Measurements from ENCODE around the gene GCLC. TPM values are rescaled to one million over a fixed set of nuclear protein-coding genes. Genes with fewer than 3 reads are reported as not detected.
A peak's percentile ranks its signal among the peaks of the same experiment; 100 is the strongest.
"Not testable (repeated sequence)": the region's sequence is repeated elsewhere in the genome, so short reads cannot be mapped to it uniquely, and the experiment has no call there.

The GCLC gene
- total RNA-seq, 1 experiment from 2014 or later, result 33.5 TPM

GRCh38 chr6:53579338-53579737, 34.4 kb upstream of the GCLC start:
- Histone ChIP-seq H3K27me3 (replicated peaks; ENCODE audit: insufficient read depth, low read depth, low read length, poor library complexity) (no peaks in the 10 kb centered on the region), H3K27ac (ENCODE audit: low read depth, low read length, poor library complexity, severe bottlenecking) (no peak overlapping the region), H3K4me1 (ENCODE audit: insufficient read depth, low read length, poor library complexity, severe bottlenecking) (peaks cover 3% of the 10 kb centered on the region), H3K9me3 (ENCODE audit: low read depth, low read length, poor library complexity, severe bottlenecking) (no peaks in the 10 kb centered on the region), H3K4me3 (ENCODE audit: low read depth, low read length, poor library complexity, severe bottlenecking) (no peak overlapping the region), H3K36me3 (ENCODE audit: insufficient read depth, low read length, poor library complexity, severe bottlenecking) (no peaks in the 10 kb centered on the region)
- intact Hi-C loops (cut with micrococcal nuclease; ENCODE audit: unreplicated experiment), result no loop called here
- ChIA-PET POLR2A (ENCODE audit: low non-redundant PET) (no interaction called here), CTCF (no interaction called here)
- BruUV-seq (replicated peaks), result no TSS peak
- TF ChIP-seq CTCF (conservative IDR thresholded peaks at IDR 0.05; ENCODE audit: low read depth, low read length) (no peak), EZH2 (IDR thresholded peaks at IDR 0.05; ENCODE audit: borderline replicate concordance, low read depth, low read length, poor library complexity, severe bottlenecking) (no peak)
- no peak for DNase-seq (ENCODE audit: low spot score)

- Histone ChIP-seq H3K36me3 (ENCODE audit: insufficient read depth, low read length, poor library complexity, severe bottlenecking) (no peaks in the 10 kb centered on the region), H3K4me1 (ENCODE audit: insufficient read depth, low read length, poor library complexity, severe bottlenecking) (peaks cover 3% of the 10 kb centered on the region), H3K27me3 (replicated peaks; ENCODE audit: insufficient read depth, low read depth, low read length, poor library complexity) (no peaks in the 10 kb centered on the region), H3K9me3 (ENCODE audit: low read depth, low read length, poor library complexity, severe bottlenecking) (no peaks in the 10 kb centered on the region), H3K4me3 (ENCODE audit: low read depth, low read length, poor library complexity, severe bottlenecking) (no peak overlapping the region), H3K27ac (ENCODE audit: low read depth, low read length, poor library complexity, severe bottlenecking) (no peak overlapping the region)
- no peak for DNase-seq (ENCODE audit: low spot score)
- ChIA-PET CTCF (no interaction called here), POLR2A (ENCODE audit: low non-redundant PET) (no interaction called here)
- TF ChIP-seq CTCF (conservative IDR thresholded peaks at IDR 0.05; ENCODE audit: low read depth, low read length), result no peak
- no peak for TF ChIP-seq EZH2 (IDR thresholded peaks at IDR 0.05; ENCODE audit: borderline replicate concordance, low read depth, low read length, poor library complexity, severe bottlenecking)
- BruUV-seq (replicated peaks), result no TSS peak
- intact Hi-C loops (cut with micrococcal nuclease; ENCODE audit: unreplicated experiment), result no loop called here
Measured at GRCh38 chr6:53578371-53578770, 33.5 kb upstream of the GCLC start.

GRCh38 chr6:53573299-53573698, 28.4 kb upstream of the GCLC start:
- Histone ChIP-seq H3K27ac (ENCODE audit: low read depth, low read length, poor library complexity, severe bottlenecking) (no peak overlapping the region), H3K4me3 (ENCODE audit: low read depth, low read length, poor library complexity, severe bottlenecking) (no peak overlapping the region), H3K4me1 (ENCODE audit: insufficient read depth, low read length, poor library complexity, severe bottlenecking) (no peaks in the 10 kb centered on the region), H3K36me3 (ENCODE audit: insufficient read depth, low read length, poor library complexity, severe bottlenecking) (no peaks in the 10 kb centered on the region), H3K27me3 (replicated peaks; ENCODE audit: insufficient read depth, low read depth, low read length, poor library complexity) (no peaks in the 10 kb centered on the region), H3K9me3 (ENCODE audit: low read depth, low read length, poor library complexity, severe bottlenecking) (no peaks in the 10 kb centered on the region)
- DNase-seq (ENCODE audit: low spot score), result peak; percentile 15
- intact Hi-C loops (cut with micrococcal nuclease; ENCODE audit: unreplicated experiment), result no loop called here
- TF ChIP-seq EZH2 (IDR thresholded peaks at IDR 0.05; ENCODE audit: borderline replicate concordance, low read depth, low read length, poor library complexity, severe bottlenecking) (no peak), CTCF (conservative IDR thresholded peaks at IDR 0.05; ENCODE audit: low read depth, low read length) (no peak)
- BruUV-seq (replicated peaks), result no TSS peak
- ChIA-PET CTCF (no interaction called here), POLR2A (ENCODE audit: low non-redundant PET) (no interaction called here)

- H3K9me3 ChIP-seq (ENCODE audit: low read depth, low read length, poor library complexity, severe bottlenecking); DNase-seq (ENCODE audit: low spot score); BruUV-seq (replicated peaks); H3K27ac ChIP-seq (ENCODE audit: low read depth, low read length, poor library complexity, severe bottlenecking); CTCF ChIA-PET; H3K27me3 ChIP-seq (replicated peaks; ENCODE audit: insufficient read depth, low read depth, low read length, poor library complexity); POLR2A ChIA-PET (ENCODE audit: low non-redundant PET); H3K4me1 ChIP-seq (ENCODE audit: insufficient read depth, low read length, poor library complexity, severe bottlenecking); intact Hi-C loops (cut with micrococcal nuclease; ENCODE audit: unreplicated experiment); H3K36me3 ChIP-seq (ENCODE audit: insufficient read depth, low read length, poor library complexity, severe bottlenecking); H3K4me3 ChIP-seq (ENCODE audit: low read depth, low read length, poor library complexity, severe bottlenecking): not testable (repeated sequence)
Measured at GRCh38 chr6:53572379-53572778, 27.5 kb upstream of the GCLC start.

Measured in A673 (cell line).